ENCODE measurements around the gene TSPAN16.

DNA sequence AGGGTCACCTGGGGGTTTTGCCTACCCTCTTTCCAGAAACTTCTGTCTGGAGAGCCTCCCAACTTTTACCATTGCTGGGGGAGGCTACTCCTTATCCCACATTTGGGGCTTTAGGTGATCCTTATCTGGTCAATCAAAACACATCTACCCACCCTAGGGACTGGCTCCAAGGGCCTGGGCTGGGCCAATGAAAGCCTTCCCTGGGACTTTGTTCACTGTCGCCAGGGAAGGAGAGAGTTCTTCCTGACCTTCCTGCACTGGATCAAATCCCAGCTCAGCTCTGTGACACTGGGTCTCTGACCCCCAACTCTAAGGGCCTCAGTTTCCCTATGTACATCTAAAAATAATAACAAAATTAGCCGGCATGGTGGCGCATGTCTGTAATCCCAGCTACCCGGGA is 44.7 kb upstream of the TSPAN16 start:
- no peak for TF ChIP-seq EZH2 (IDR thresholded peaks at IDR 0.05; ENCODE audit: borderline replicate concordance, low read depth, low read length, poor library complexity, severe bottlenecking)
- TF ChIP-seq, protein P1, sequence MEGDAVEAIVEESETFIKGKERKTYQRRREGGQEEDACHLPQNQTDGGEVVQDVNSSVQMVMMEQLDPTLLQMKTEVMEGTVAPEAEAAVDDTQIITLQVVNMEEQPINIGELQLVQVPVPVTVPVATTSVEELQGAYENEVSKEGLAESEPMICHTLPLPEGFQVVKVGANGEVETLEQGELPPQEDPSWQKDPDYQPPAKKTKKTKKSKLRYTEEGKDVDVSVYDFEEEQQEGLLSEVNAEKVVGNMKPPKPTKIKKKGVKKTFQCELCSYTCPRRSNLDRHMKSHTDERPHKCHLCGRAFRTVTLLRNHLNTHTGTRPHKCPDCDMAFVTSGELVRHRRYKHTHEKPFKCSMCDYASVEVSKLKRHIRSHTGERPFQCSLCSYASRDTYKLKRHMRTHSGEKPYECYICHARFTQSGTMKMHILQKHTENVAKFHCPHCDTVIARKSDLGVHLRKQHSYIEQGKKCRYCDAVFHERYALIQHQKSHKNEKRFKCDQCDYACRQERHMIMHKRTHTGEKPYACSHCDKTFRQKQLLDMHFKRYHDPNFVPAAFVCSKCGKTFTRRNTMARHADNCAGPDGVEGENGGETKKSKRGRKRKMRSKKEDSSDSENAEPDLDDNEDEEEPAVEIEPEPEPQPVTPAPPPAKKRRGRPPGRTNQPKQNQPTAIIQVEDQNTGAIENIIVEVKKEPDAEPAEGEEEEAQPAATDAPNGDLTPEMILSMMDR (conservative IDR thresholded peaks at IDR 0.05; ENCODE audit: low read depth, low read length): no peak
